T47D (cell line): ENCODE results near the gene NLN.
A peak's percentile ranks its signal among the peaks of the same experiment; 100 is the strongest.

ENCODE experiments used
- DNase-seq, 2 experiments: peaks; one replicate each; pipeline versions ENCODE4 v3.0.0 to v3.0.0-alpha.2; 2011 to 2012; ENCODE audit warnings: low read depth in 1 of 2, low spot score in 1 of 2
- JUND ChIP-seq: IDR thresholded peaks from 2 replicates; pipeline ENCODE4 v1.6.1; 2012; ENCODE audit warnings: low read depth
- in situ Hi-C: cut with HindIII; loops from 2 replicates; pipeline ENCODE4 v1.10.0; 2016; ENCODE audit warnings: low sequenced_read_pairs, low pct_unique_long_range_greater_than_20kb

Gene NLN

DNA sequence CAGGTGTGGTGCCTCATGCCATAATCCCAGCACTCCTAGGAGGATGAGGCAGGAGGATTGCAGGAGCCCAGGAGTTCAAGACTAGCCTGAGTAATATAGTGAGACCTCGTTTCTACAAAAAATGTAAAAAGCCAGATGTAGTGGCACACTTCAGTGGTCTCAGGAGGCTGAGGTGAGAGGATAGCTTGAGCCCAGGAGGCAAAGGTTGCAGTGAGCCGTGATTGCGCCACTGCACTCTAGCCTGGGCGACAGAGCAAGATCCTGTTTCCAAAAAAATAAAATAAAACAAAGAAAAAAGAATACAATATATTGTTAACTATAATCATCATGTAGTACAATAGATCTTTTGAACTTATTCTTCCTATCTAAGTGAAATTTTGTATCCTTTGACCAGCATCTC, 16.3 kb downstream of the NLN start:
- in situ Hi-C loops, result no loop called here
- no peak for TF ChIP-seq JUND
- DNase-seq, result no peak

GRCh38 chr5:65739162-65739561, 17.2 kb downstream of the NLN start:
- in situ Hi-C loops, result no loop called here
- TF ChIP-seq JUND, result no peak
- DNase-seq, result no peak

GRCh38 chr5:65742565-65743231, 20.7 kb downstream of the NLN start:
- no peak for TF ChIP-seq JUND
- peak; percentile 16 to 65 for DNase-seq
- in situ Hi-C loops, result no loop called here

GRCh38 chr5:65749221-65749844, 27.3 kb downstream of the NLN start:
- DNase-seq, result no peak
- no peak for TF ChIP-seq JUND
- in situ Hi-C loops, result no loop called here

DNA sequence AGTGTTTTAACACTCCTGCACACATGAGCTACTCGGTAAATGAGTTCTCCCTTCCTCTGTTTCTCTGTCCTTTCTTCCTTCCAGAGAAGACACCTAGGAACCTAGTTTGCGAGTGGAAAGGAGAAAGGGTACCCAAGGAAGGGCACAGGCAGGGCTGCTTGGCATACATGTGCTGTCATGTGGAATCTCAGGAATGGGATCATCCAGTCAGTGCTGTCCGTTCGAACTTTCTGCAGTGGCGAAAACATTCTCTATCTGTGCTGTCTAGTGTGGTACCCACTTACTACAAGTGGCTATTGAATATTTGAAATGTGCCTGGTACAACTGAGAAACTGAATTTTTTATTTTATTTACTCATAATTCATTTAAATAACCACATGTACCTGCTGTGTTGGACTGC, 28.0 kb downstream of the NLN start:
- TF ChIP-seq JUND, result no peak
- peak in 1 of 2 experiments; percentile 30 for DNase-seq
- in situ Hi-C loops, result no loop called here

DNA sequence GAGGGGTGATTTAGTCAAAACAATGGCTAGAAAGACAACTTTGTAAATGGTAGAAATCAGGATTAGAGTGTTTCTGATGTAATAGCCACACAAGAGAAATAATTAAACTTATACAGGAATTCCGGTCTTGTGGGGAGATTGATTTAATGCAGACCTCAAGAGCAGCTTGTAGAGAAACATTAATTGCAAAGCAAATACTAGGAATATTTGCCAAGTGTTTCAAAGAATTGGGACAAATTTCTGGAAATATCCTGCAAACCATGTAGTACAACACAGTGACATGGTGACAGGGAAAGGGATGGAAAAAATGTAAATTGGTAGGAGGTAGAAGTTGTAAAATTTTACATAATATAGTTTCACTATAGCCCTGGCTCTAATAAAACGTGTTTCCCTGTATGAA, 28.9 kb downstream of the NLN start:
- TF ChIP-seq JUND, result no peak
- DNase-seq, result no peak
- in situ Hi-C loops, result no loop called here

- DNase-seq, result no peak
- in situ Hi-C loops, result no loop called here
- no peak for TF ChIP-seq JUND
Measured at GRCh38 chr5:65753189-65753588, 31.2 kb downstream of the NLN start.

GRCh38 chr5:65758546-65759144, 36.6 kb downstream of the NLN start:
- TF ChIP-seq JUND, result peak; percentile 33; the same call in 1 of the 2 replicates
- in situ Hi-C loops, result no loop called here

DNA sequence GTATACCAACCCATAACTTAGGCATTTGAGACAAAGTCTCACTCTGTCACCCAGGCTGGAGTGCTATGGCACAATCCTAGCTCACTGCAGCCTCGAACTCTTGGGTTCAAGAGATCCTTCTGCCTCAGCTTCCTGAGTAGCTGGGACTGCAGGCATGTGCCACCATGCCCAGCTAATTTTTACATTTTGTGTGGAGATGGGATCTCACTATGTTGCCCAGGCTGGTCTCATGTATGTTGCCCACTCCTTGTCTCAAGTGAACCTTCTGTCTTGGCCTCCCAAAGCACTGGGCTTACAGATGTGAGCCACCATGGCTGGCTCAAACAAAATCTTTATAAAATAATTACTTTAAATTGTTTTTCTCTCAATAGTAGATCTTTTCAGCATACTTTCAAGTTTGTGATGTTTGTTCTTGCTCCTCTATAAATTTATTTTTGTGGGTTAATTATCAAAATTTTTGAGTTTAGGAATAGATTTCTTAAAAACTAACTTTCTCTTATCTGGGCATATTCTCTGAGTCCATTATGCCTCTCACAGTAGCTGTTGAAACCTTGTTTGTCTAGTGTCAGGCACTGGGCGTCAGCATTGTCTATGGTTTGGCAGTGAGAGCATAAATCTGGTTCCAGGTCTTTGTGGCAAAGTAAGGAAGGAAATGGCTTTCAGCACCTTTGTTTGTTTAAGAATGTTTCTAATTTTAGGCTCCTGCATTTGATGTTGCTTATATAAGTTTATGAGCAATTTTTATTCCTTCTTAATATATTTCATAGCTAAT, 38.7 kb downstream of the NLN start:
- in situ Hi-C loops, result no loop called here
- peak in 1 of 2 experiments; percentile 78 for DNase-seq

More at GRCh38 chr5:65758546-65759144, 36.6 kb downstream of the NLN start:
- DNase-seq, result peak; percentile 20 to 85

DNA sequence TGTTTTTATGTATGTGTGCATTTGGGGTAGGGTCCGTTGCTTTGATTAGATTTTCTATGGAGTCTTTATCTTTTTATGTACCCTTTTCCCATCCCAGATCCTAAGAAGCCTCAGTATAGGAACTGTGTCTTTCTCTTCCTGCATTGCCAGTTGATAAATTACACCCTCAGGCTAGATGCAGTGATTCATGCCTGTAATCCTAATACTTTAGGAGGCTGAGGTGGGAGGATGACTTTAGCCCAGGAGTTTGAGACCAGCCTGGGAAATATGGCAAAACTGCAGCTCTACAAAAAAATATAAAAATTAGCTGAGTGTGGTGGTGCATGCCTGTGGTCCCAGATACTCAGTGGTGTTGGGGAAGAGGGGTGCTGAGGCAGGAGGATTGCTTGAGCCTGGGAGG, 40.2 kb downstream of the NLN start:
- no peak for TF ChIP-seq JUND
- no peak for DNase-seq
- in situ Hi-C loops, result no loop called here

More for the DNA sequence above, 38.7 kb downstream of the NLN start:
- TF ChIP-seq JUND, result no peak

DNA sequence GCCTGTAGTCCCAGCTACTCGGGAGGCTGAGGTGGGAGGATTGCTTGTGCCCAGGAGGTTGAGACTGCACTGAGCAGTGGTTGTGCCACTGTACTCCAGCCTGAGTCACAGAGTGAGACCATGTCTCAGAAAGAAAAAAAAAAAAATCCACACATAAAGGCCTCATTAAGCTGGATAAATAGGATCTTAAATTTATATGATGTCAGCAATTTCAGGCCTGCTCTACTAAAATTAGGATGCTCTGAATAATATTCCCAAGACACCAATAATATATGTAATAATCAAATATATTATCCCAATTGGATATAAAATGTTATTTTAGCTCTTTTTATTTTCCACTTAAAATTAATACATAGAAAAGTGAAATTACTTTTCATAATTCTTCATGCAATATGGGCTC, 43.6 kb downstream of the NLN start:
- DNase-seq, result no peak
- in situ Hi-C loops, result no loop called here
- TF ChIP-seq JUND, result no peak

- no peak for DNase-seq
- in situ Hi-C loops, result no loop called here
- no peak for TF ChIP-seq JUND
Measured at GRCh38 chr5:65766175-65766574, 44.2 kb downstream of the NLN start.

- no peak for TF ChIP-seq JUND
- DNase-seq, result no peak
- in situ Hi-C loops, result no loop called here
Measured at GRCh38 chr5:65766781-65767180, 44.8 kb downstream of the NLN start.
